HepG2 (cell line): Measurements from ENCODE around the gene ACAP1. TPM values are rescaled to one million over a fixed set of nuclear protein-coding genes. Genes with fewer than 3 reads are reported as not detected.
A peak's percentile ranks its signal among the peaks of the same experiment; 100 is the strongest.

ENCODE experiments used
- ASH2L ChIP-seq: fragments of 300-600, 200-600 bp; sonication (generic); IDR thresholded peaks from 2 replicates; pipeline ENCODE4 v1.7.0; 2017; ENCODE audit warnings: low read depth, mild to moderate bottlenecking, moderate library complexity, mixed read lengths, low read length; ENCODE audit not compliant: insufficient read length
- ELF4 ChIP-seq: sonication (generic); formaldehyde crosslinking; IDR thresholded peaks from 2 replicates; pipeline ENCODE4 v1.5.0; 2020; ENCODE audit warnings: missing genetic modification reagents, mild to moderate bottlenecking, moderate library complexity, borderline replicate concordance
- HMGA1 ChIP-seq: sonication (generic); formaldehyde crosslinking; conservative IDR thresholded peaks from 2 replicates; pipeline ENCODE4 v1.4.0; 2020; ENCODE audit warnings: missing genetic modification reagents
- HNF4A ChIP-seq: sonication (generic); formaldehyde crosslinking; IDR thresholded peaks from 2 replicates; pipeline ENCODE4 v1.4.0; 2020; ENCODE audit warnings: missing genetic modification reagents
- JDP2 ChIP-seq: sonication (generic); formaldehyde crosslinking; IDR thresholded peaks from 2 replicates; pipeline ENCODE4 v1.8.1; 2022; ENCODE audit warnings: missing genetic modification reagents, borderline replicate concordance
- MAFF ChIP-seq: IDR thresholded peaks from 2 replicates; pipeline ENCODE4 v1.6.1; 2011; ENCODE audit warnings: low read depth, low read length, improper control_type of control experiment
- MED1 ChIP-seq: sonication (generic); formaldehyde crosslinking; IDR thresholded peaks from 2 replicates; pipeline ENCODE4 v1.4.0; 2020; ENCODE audit warnings: missing genetic modification reagents
- NRL ChIP-seq: sonication (generic); formaldehyde crosslinking; IDR thresholded peaks from 2 replicates; pipeline ENCODE4 v1.5.0; 2020; ENCODE audit warnings: missing genetic modification reagents, mild to moderate bottlenecking, moderate library complexity, borderline replicate concordance
- PAWR ChIP-seq: sonication (generic); formaldehyde crosslinking; IDR thresholded peaks from 2 replicates; pipeline ENCODE4 v1.4.0; 2020; ENCODE audit warnings: missing genetic modification reagents, mild to moderate bottlenecking, borderline replicate concordance
- POLR2A ChIP-seq, 2 experiments: IDR thresholded peaks; 2 replicates each; pipeline ENCODE4 v1.6.1; 2011; ENCODE audit warnings: low read depth in 2 of 2, low read length in 2 of 2, mild to moderate bottlenecking in 1 of 2, moderate library complexity in 1 of 2; ENCODE audit not compliant: insufficient read depth in 1 of 2
- TAF15 ChIP-seq: fragments of 200-400 bp; formaldehyde crosslinking; IDR thresholded peaks from one replicate; pipeline ENCODE4 v1.6.1; 2018; ENCODE audit warnings: mild to moderate bottlenecking, low read depth, low read length; ENCODE audit not compliant: poor library complexity, severe bottlenecking
- ZNF333 ChIP-seq: sonication (generic); formaldehyde crosslinking; IDR thresholded peaks from 2 replicates; pipeline ENCODE4 v1.4.0; 2020; ENCODE audit warnings: mild to moderate bottlenecking, missing genetic modification reagents, borderline replicate concordance
- ZNF414 ChIP-seq: sonication (generic); formaldehyde crosslinking; IDR thresholded peaks from 2 replicates; pipeline ENCODE4 v1.5.0; 2020; ENCODE audit warnings: missing genetic modification reagents
- ZNF501 ChIP-seq: sonication (generic); formaldehyde crosslinking; IDR thresholded peaks from 2 replicates; pipeline ENCODE4 v1.5.1; 2020; ENCODE audit warnings: mild to moderate bottlenecking, moderate library complexity, missing genetic modification reagents
- polyA plus RNA-seq, 8 experiments: library from polyadenylated mRNA; depleted of rRNA in 3 of 8; stranded (reverse) in 7 of 8; unstranded in 1 of 8; fragments of >200 nt; fragmentation: Illumina TruSeq in 4 of 8; extraction: Trizol in 4 of 8; gene quantifications; 2 replicates each; pipeline versions ENCODE4 v1.2.1 to v1.2.3, GENCODE V29; 2011 to 2016; ENCODE audit warnings: low read depth in 4 of 8, missing spikeins in 1 of 8, mixed read lengths in 1 of 8; ENCODE audit not compliant: insufficient read depth in 1 of 8
- total RNA-seq, 5 experiments: library from RNA; depleted of rRNA; stranded (reverse); fragments of >200 nt; fragmentation: Illumina TruSeq; extraction: Trizol; gene quantifications; 2 replicates each; pipeline ENCODE4 v1.2.3, GENCODE V29; 2016; ENCODE audit warnings: low read depth in 1 of 5
- TF ChIP-seq, protein P1 (sequence below): sonication (generic); formaldehyde crosslinking; IDR thresholded peaks from 2 replicates; pipeline ENCODE4 v1.5.1; 2020; ENCODE audit warnings: mild to moderate bottlenecking, missing genetic modification reagents
- TF ChIP-seq, protein P2 (sequence below): sonication (generic); formaldehyde crosslinking; IDR thresholded peaks from 2 replicates; pipeline ENCODE4 v1.4.0; 2020; ENCODE audit warnings: missing genetic modification reagents, borderline replicate concordance
- TF ChIP-seq, protein P3 (sequence below): sonication (generic); formaldehyde crosslinking; IDR thresholded peaks from 2 replicates; pipeline ENCODE4 v1.4.0; 2020; ENCODE audit warnings: missing genetic modification reagents, mild to moderate bottlenecking, borderline replicate concordance
- TF ChIP-seq, protein P4 (sequence below): sonication (generic); formaldehyde crosslinking; IDR thresholded peaks from 2 replicates; pipeline ENCODE4 v1.4.0; 2020; ENCODE audit warnings: missing genetic modification reagents

ACAP1 gene
- total and polyA plus RNA-seq, 2 of the 13 experiments (the other 11 are each of a cell fraction or from before 2014, with no cell fraction given), result 1.3 to 2.5 TPM

- no peak for TF ChIP-seq ZNF414 (CRISPR knock-in tag)
- TF ChIP-seq ASH2L, result peak; percentile 72
- peak; percentile 83 for TF ChIP-seq MED1 (CRISPR knock-in tag)
- no peak for TF ChIP-seq ZNF333 (CRISPR knock-in tag)
- TF ChIP-seq, protein P1, sequence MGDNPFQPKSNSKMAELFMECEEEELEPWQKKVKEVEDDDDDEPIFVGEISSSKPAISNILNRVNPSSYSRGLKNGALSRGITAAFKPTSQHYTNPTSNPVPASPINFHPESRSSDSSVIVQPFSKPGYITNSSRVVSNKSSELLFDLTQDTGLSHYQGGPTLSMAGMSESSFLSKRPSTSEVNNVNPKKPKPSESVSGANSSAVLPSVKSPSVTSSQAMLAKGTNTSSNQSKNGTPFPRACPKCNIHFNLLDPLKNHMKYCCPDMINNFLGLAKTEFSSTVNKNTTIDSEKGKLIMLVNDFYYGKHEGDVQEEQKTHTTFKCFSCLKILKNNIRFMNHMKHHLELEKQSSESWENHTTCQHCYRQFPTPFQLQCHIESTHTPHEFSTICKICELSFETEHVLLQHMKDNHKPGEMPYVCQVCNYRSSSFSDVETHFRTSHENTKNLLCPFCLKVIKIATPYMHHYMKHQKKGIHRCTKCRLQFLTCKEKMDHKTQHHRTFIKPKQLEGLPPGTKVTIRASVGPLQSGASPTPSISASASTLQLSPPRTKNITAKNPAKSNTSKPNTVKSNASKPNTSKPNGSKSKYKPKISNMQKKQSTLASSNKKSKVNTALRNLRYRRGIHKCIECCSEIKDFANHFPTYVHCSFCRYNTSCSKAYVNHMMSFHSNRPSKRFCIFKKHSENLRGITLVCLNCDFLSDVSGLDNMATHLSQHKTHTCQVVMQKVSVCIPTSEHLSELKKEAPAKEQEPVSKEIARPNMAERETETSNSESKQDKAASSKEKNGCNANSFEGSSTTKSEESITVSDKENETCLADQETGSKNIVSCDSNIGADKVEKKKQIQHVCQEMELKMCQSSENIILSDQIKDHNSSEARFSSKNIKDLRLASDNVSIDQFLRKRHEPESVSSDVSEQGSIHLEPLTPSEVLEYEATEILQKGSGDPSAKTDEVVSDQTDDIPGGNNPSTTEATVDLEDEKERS, result no peak
- TF ChIP-seq MAFF, result no peak
- TF ChIP-seq NRL, result no peak
- TF ChIP-seq ZNF501, result peak; percentile 64; the same call in 1 of the 2 replicates
- TF ChIP-seq, protein P2, sequence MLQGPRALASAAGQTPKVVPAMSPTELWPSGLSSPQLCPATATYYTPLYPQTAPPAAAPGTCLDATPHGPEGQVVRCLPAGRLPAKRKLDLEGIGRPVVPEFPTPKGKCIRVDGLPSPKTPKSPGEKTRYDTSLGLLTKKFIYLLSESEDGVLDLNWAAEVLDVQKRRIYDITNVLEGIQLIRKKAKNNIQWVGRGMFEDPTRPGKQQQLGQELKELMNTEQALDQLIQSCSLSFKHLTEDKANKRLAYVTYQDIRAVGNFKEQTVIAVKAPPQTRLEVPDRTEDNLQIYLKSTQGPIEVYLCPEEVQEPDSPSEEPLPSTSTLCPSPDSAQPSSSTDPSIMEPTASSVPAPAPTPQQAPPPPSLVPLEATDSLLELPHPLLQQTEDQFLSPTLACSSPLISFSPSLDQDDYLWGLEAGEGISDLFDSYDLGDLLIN (CRISPR knock-in tag), result peak; percentile 85
- TF ChIP-seq PAWR, result no peak
- no peak for TF ChIP-seq HMGA1 (CRISPR knock-in tag)
- TF ChIP-seq, protein P3, sequence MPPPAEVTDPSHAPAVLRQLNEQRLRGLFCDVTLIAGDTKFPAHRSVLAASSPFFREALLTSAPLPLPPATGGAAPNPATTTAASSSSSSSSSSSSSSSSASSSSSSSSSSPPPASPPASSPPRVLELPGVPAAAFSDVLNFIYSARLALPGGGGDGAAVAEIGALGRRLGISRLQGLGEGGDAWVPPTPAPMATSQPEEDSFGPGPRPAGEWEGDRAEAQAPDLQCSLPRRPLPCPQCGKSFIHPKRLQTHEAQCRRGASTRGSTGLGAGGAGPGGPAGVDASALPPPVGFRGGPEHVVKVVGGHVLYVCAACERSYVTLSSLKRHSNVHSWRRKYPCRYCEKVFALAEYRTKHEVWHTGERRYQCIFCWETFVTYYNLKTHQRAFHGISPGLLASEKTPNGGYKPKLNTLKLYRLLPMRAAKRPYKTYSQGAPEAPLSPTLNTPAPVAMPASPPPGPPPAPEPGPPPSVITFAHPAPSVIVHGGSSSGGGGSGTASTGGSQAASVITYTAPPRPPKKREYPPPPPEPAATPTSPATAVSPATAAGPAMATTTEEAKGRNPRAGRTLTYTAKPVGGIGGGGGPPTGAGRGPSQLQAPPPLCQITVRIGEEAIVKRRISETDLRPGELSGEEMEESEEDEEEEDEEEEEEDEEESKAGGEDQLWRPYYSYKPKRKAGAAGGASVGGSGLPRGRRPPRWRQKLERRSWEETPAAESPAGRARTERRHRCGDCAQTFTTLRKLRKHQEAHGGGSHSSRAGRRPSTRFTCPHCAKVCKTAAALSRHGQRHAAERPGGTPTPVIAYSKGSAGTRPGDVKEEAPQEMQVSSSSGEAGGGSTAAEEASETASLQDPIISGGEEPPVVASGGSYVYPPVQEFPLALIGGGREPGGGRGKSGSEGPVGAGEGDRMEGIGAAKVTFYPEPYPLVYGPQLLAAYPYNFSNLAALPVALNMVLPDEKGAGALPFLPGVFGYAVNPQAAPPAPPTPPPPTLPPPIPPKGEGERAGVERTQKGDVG, result 0 out of 2 replicates have a peak, but pooled peaks have one; percentile 65
- no peak; the same call in 1 of the 2 replicates for TF ChIP-seq HNF4A
- TF ChIP-seq TAF15, result no peak
- TF ChIP-seq ELF4 (CRISPR knock-in tag), result no peak
- TF ChIP-seq, protein P4, sequence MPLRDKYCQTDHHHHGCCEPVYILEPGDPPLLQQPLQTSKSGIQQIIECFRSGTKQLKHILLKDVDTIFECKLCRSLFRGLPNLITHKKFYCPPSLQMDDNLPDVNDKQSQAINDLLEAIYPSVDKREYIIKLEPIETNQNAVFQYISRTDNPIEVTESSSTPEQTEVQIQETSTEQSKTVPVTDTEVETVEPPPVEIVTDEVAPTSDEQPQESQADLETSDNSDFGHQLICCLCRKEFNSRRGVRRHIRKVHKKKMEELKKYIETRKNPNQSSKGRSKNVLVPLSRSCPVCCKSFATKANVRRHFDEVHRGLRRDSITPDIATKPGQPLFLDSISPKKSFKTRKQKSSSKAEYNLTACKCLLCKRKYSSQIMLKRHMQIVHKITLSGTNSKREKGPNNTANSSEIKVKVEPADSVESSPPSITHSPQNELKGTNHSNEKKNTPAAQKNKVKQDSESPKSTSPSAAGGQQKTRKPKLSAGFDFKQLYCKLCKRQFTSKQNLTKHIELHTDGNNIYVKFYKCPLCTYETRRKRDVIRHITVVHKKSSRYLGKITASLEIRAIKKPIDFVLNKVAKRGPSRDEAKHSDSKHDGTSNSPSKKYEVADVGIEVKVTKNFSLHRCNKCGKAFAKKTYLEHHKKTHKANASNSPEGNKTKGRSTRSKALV, result peak; percentile 46; the same call in 1 of the 2 replicates
- TF ChIP-seq POLR2A (IDR thresholded peaks at IDR 0.05; ENCODE audit: insufficient read depth in 1 of 2, low read depth in 2 of 2, low read length in 2 of 2), result peak; percentile 69 to 93
- TF ChIP-seq JDP2 (CRISPR knock-in tag), result peak; percentile 42; the same call in 1 of the 2 replicates
Observed at GRCh38 chr17:7314719-7315569, 21.4 kb upstream of the ACAP1 start, which contains the start of gene GPS2 (continued).
